ENCODE data around the gene SPAG17. TPM values are rescaled to one million over a fixed set of nuclear protein-coding genes. Genes with fewer than 3 reads are reported as not detected.

SPAG17 gene
- total and polyA plus RNA-seq, 2 of the 13 experiments (the other 11 are each of a cell fraction or from before 2014, with no cell fraction given): not detected

- TF ChIP-seq, protein P1, sequence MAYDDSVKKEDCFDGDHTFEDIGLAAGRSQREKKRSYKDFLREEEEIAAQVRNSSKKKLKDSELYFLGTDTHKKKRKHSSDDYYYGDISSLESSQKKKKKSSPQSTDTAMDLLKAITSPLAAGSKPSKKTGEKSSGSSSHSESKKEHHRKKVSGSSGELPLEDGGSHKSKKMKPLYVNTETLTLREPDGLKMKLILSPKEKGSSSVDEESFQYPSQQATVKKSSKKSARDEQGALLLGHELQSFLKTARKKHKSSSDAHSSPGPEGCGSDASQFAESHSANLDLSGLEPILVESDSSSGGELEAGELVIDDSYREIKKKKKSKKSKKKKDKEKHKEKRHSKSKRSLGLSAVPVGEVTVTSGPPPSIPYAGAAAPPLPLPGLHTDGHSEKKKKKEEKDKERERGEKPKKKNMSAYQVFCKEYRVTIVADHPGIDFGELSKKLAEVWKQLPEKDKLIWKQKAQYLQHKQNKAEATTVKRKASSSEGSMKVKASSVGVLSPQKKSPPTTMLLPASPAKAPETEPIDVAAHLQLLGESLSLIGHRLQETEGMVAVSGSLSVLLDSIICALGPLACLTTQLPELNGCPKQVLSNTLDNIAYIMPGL (CRISPR knock-in tag; IDR thresholded peaks at IDR 0.05; ENCODE audit: borderline replicate concordance in 1 of 2, low read depth in 1 of 2): no peak
- TF ChIP-seq, protein P2, sequence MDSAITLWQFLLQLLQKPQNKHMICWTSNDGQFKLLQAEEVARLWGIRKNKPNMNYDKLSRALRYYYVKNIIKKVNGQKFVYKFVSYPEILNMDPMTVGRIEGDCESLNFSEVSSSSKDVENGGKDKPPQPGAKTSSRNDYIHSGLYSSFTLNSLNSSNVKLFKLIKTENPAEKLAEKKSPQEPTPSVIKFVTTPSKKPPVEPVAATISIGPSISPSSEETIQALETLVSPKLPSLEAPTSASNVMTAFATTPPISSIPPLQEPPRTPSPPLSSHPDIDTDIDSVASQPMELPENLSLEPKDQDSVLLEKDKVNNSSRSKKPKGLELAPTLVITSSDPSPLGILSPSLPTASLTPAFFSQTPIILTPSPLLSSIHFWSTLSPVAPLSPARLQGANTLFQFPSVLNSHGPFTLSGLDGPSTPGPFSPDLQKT (CRISPR knock-in tag; IDR thresholded peaks at IDR 0.05; ENCODE audit: borderline replicate concordance): no peak
- no peak; the same call in 1 of the 2 replicates for TF ChIP-seq ZNF652 (CRISPR knock-in tag; IDR thresholded peaks at IDR 0.05; ENCODE audit: borderline replicate concordance, low read depth)
- peak; percentile 42 for TF ChIP-seq SALL1 (CRISPR knock-in tag; IDR thresholded peaks at IDR 0.05)
- no peak for TF ChIP-seq REPIN1 (CRISPR knock-in tag; IDR thresholded peaks at IDR 0.05; ENCODE audit: borderline replicate concordance, low read depth)
- TF ChIP-seq ATAD3A (CRISPR knock-in tag; IDR thresholded peaks at IDR 0.05): no peak
- TF ChIP-seq BHLHE40 (IDR thresholded peaks at IDR 0.05; ENCODE audit: low read length): no peak
- TF ChIP-seq TBX3 (IDR thresholded peaks at IDR 0.05; ENCODE audit: borderline replicate concordance): no peak
- TF ChIP-seq ZNF567 (CRISPR knock-in tag; IDR thresholded peaks at IDR 0.05; ENCODE audit: borderline replicate concordance): no peak
- TF ChIP-seq MAFF (IDR thresholded peaks at IDR 0.05; ENCODE audit: low read depth, low read length): no peak
- TF ChIP-seq DDIT3 (CRISPR knock-in tag; IDR thresholded peaks at IDR 0.05): no peak
- TF ChIP-seq REL (CRISPR knock-in tag; conservative IDR thresholded peaks at IDR 0.05): no peak
- no peak for TF ChIP-seq CCAR2 (optimal IDR thresholded peaks at IDR 0.05; ENCODE audit: low read depth, low read length)
- TF ChIP-seq ZNF513 (CRISPR knock-in tag; conservative IDR thresholded peaks at IDR 0.05): no peak
- TF ChIP-seq KLF15 (CRISPR knock-in tag; IDR thresholded peaks at IDR 0.05; ENCODE audit: borderline replicate concordance): no peak
- TF ChIP-seq ZNF501 (CRISPR knock-in tag; IDR thresholded peaks at IDR 0.05): no peak
- no peak for TF ChIP-seq RBAK (CRISPR knock-in tag; IDR thresholded peaks at IDR 0.05)
- no peak for TF ChIP-seq ZNF124 (CRISPR knock-in tag; IDR thresholded peaks at IDR 0.05)
- no peak for TF ChIP-seq ZNF790 (CRISPR knock-in tag; IDR thresholded peaks at IDR 0.05; ENCODE audit: borderline replicate concordance)
- no peak for TF ChIP-seq THYN1 (CRISPR knock-in tag; IDR thresholded peaks at IDR 0.05; ENCODE audit: borderline replicate concordance, low read depth)
- TF ChIP-seq ZSCAN22 (CRISPR knock-in tag; IDR thresholded peaks at IDR 0.05): no peak
- TF ChIP-seq ZBTB7A (CRISPR knock-in tag; IDR thresholded peaks at IDR 0.05): no peak
- TF ChIP-seq, protein P3, sequence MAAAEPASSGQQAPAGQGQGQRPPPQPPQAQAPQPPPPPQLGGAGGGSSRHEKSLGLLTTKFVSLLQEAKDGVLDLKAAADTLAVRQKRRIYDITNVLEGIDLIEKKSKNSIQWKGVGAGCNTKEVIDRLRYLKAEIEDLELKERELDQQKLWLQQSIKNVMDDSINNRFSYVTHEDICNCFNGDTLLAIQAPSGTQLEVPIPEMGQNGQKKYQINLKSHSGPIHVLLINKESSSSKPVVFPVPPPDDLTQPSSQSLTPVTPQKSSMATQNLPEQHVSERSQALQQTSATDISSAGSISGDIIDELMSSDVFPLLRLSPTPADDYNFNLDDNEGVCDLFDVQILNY (CRISPR knock-in tag; conservative IDR thresholded peaks at IDR 0.05): no peak
- no peak for TF ChIP-seq CBX1 (IDR thresholded peaks at IDR 0.05; ENCODE audit: low read depth)
- TF ChIP-seq SPEN (CRISPR knock-in tag; IDR thresholded peaks at IDR 0.05; ENCODE audit: low read depth): no peak
- TF ChIP-seq SOX13 (IDR thresholded peaks at IDR 0.05): no peak
- TF ChIP-seq SOX13 (CRISPR knock-in tag; conservative IDR thresholded peaks at IDR 0.05 in 1 of 2, IDR thresholded peaks at IDR 0.05 in 1 of 2): peak in 1 of 2 experiments; percentile 55; a peak in 1 of 4 replicates
These were observed 66.6 kb downstream of the SPAG17 start (continued) for GRCh38 chr1:118118469-118118868.
